ENCODE data around the gene NR1D1. TPM values are rescaled to one million over a fixed set of nuclear protein-coding genes. Genes with fewer than 3 reads are reported as not detected.
A peak's percentile ranks its signal among the peaks of the same experiment; 100 is the strongest.

NR1D1 gene
- total RNA-seq, 1 donor, result 1.7 TPM

- H3K4me3 ChIP-seq (ENCODE audit: low read depth, low read length), result no peak overlapping the region
- TF ChIP-seq, protein P1, sequence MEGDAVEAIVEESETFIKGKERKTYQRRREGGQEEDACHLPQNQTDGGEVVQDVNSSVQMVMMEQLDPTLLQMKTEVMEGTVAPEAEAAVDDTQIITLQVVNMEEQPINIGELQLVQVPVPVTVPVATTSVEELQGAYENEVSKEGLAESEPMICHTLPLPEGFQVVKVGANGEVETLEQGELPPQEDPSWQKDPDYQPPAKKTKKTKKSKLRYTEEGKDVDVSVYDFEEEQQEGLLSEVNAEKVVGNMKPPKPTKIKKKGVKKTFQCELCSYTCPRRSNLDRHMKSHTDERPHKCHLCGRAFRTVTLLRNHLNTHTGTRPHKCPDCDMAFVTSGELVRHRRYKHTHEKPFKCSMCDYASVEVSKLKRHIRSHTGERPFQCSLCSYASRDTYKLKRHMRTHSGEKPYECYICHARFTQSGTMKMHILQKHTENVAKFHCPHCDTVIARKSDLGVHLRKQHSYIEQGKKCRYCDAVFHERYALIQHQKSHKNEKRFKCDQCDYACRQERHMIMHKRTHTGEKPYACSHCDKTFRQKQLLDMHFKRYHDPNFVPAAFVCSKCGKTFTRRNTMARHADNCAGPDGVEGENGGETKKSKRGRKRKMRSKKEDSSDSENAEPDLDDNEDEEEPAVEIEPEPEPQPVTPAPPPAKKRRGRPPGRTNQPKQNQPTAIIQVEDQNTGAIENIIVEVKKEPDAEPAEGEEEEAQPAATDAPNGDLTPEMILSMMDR (IDR thresholded peaks at IDR 0.05; ENCODE audit: insufficient read depth, low read depth, low read length), result no peak
- DNase-seq (ENCODE audit: low read depth), result no peak
Observed at GRCh38 chr17:40065769-40066510, 34.4 kb downstream of the NR1D1 start.

DNA sequence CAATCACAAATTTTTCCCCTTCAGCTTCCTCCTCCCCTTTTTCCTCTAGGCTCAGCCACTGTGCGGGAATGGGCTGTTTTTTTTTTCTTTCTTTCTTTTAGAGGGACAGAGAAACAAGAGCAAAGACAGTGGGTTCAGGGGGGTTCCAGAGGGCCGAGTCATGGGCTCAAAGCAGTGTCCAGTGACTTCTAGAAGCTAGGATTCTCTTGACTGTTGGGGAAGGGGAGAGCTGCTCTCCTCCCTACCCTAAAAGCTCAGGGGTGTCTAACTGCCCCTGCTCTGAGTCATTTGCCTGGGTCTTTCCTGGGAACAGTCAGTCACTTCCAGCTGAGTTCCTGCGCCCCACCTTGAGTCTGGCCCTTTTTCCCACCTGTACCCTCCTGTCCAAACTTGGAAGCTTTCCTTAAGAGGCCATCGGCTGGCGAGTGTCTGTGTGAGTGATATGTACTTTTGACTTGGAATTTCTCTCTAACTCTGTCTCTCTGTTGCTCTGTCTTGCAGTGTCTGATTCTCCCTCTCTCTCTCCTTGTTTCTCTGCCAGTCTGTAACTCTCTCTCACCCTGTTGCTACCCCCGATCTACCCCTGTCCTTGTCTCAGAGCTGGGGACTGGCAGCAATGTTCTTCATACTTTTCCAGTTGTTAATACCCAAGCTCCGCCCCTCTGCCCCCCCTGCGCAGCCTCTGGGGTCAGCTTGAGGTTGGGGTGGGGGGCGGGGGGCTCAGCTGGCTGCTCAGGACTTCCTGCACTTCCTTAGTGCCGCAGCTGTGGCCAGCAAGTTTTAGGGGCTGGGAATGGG lies 35.2 kb downstream of the NR1D1 start:
- TF ChIP-seq, protein P1 (IDR thresholded peaks at IDR 0.05; ENCODE audit: insufficient read depth, low read depth, low read length), result no peak
- H3K4me3 ChIP-seq (ENCODE audit: low read depth, low read length), result peak overlapping the region; percentile 92
- DNase-seq (ENCODE audit: low read depth), result peak; percentile 36

DNA sequence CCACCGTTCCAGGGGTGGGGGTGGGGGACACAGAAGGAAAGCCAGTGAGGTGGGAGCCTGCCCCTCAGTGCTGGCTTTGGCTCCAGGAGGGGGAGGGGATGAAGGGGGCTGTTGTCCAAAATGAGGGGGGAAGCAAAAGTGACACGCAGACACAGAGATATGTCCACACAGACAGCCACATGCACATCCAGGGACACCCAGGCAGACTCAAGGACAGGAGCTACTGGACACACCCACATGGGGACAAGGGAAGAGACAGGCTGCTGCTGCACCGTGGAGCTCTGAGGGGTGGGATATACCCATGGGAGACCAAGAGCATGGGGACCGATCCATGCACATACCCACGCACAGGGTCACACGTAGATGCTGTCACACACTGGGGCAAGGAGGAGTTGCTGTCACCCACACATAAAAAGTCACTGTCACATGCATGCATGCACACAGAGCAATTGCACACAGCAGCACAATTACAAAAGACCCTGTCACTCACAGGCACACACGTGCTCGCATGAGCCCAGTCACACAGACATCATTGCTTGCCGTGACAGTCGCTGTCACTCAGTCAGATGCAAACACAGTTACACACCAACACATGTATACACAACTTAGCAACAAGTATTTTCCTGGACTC lies 36.4 kb downstream of the NR1D1 start:
- no peak for DNase-seq (ENCODE audit: low read depth)
- peak overlapping the region; percentile 92 for H3K4me3 ChIP-seq (ENCODE audit: low read depth, low read length)
- TF ChIP-seq, protein P1 (IDR thresholded peaks at IDR 0.05; ENCODE audit: insufficient read depth, low read depth, low read length), result no peak

GRCh38 chr17:40063187-40063771 lies 37.1 kb downstream of the NR1D1 start:
- TF ChIP-seq, protein P1 (IDR thresholded peaks at IDR 0.05; ENCODE audit: insufficient read depth, low read depth, low read length), result no peak
- peak overlapping the region; percentile 92 for H3K4me3 ChIP-seq (ENCODE audit: low read depth, low read length)
- DNase-seq (ENCODE audit: low read depth), result peak; percentile 61

DNA sequence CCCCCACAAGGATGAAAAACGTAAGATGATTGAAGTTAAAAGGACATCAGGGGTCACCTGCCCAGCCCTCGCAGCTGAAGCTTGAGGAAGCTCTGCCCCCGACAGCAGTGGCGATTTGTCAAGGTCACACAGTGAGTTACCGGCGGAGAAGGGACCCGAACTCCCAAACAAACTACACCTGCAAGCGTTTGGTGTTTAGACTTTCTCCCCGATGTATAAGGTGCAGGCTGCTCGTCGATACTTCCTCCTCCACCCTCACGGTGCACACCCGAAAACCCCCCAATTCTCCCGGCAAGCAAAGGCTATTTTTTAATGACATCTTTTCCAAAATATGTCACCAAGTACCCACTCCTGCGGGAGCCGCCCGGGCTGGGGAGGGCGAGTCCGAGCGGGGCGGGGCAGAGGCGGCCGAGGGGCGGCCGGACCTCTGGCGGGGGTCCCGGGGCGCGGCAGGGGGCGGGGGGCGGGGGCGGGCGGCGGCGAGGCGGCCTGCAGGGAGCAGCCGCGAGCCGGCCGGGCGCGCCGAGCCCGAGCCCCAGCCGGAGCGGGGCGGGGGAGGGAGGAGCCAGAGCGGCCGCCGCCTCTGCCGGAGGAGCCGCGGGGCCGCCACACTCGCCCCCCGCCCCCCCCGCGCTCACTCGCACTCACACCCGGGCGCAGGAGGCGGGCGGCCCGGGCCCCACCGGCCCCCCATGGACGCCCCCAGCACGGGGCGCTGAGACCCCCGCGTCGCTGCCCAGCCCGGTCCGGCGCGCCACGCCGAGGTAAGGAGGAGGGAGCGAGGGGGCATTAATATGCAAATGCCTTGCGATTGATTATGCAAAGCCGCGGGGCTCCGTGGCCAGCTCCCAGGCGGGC lies 37.8 kb downstream of the NR1D1 start, which contains the start of gene THRA:
Gene THRA (plus strand): TSS at position 637 of the 858 bp plus-strand sequence. CDS start 11,524 bp downstream, outside the sequence.
- peak within 1 kb of the TSS; percentile 92 for H3K4me3 ChIP-seq (ENCODE audit: low read depth, low read length)
- DNase-seq (ENCODE audit: low read depth), result peak; percentile 41
- TF ChIP-seq, protein P1 (IDR thresholded peaks at IDR 0.05; ENCODE audit: insufficient read depth, low read depth, low read length), result peak; percentile 9
